ENCODE measurements around the gene EEF1AKMT3.

GRCh38 chr12:57730336-57731067, 41.9 kb upstream of the EEF1AKMT3 start:
- TF ChIP-seq BHLHE40 (IDR thresholded peaks at IDR 0.05; ENCODE audit: borderline replicate concordance) (no peak), FOXK2 (IDR thresholded peaks at IDR 0.05) (no peak), ELF4 (IDR thresholded peaks at IDR 0.05) (no peak)
